Keratinocyte (primary cell): ENCODE measurements around the gene C1orf53. TPM values are rescaled to one million over a fixed set of nuclear protein-coding genes. Genes with fewer than 3 reads are reported as not detected.

Experiments
- DNase-seq: peaks from one replicate; pipeline ENCODE4 v3.0.0-alpha.2; 2011; ENCODE audit warnings: low read depth, missing footprints, low spot score
- FAIRE-seq: peaks from 2 replicates; lab custom pipeline; 2011; peaks lifted over from hg19 to GRCh38; lab: Jason Lieb, UNC
- H2AFZ ChIP-seq: 2 replicates; pipeline ENCODE4 v1.6.0; 2012; ENCODE audit warnings: low read length, control low read depth, inconsistent platforms; ENCODE audit not compliant: control insufficient read depth
- H3K27ac ChIP-seq: 2 replicates; pipeline ENCODE4 v1.5.1; 2011; ENCODE audit warnings: low read length; ENCODE audit not compliant: control insufficient read depth, insufficient read depth
- H3K27me3 ChIP-seq: 3 replicates; pipeline ENCODE4 v1.6.0; 2011; ENCODE audit warnings: low read length; ENCODE audit not compliant: control insufficient read depth, insufficient read depth; ENCODE audit errors: extremely low read depth
- H3K36me3 ChIP-seq, 2 experiments: 2 replicates in 1 of 2; 3 replicates in 1 of 2; pipeline ENCODE4 v1.5.1; 2011; ENCODE audit warnings: low read length in 2 of 2, mild to moderate bottlenecking in 1 of 2; ENCODE audit not compliant: control insufficient read depth in 2 of 2, insufficient read depth in 2 of 2; ENCODE audit errors: extremely low read depth in 1 of 2
- H3K4me1 ChIP-seq: 3 replicates; pipeline ENCODE4 v1.5.1; 2011; ENCODE audit warnings: low read length; ENCODE audit not compliant: control insufficient read depth, insufficient read depth; ENCODE audit errors: extremely low read depth
- H3K4me2 ChIP-seq: 3 replicates; pipeline ENCODE4 v1.6.0; 2011; ENCODE audit warnings: low read depth, low read length; ENCODE audit not compliant: control insufficient read depth, insufficient read depth; ENCODE audit errors: extremely low read depth
- H3K4me3 ChIP-seq, 3 experiments: fragments of 200-600 bp in 1 of 3; sonication (generic) in 1 of 3; 2 replicates in 2 of 3; 3 replicates in 1 of 3; pipeline ENCODE4 v1.5.1; 2011 to 2016; ENCODE audit warnings: low read length in 3 of 3, mild to moderate bottlenecking in 3 of 3, control low read depth in 2 of 3, inconsistent platforms in 1 of 3, low read depth in 1 of 3, mixed read lengths in 1 of 3, mixed run types in 1 of 3, moderate library complexity in 1 of 3; ENCODE audit not compliant: control insufficient read depth in 2 of 3, insufficient read depth in 2 of 3; ENCODE audit errors: extremely low read depth in 1 of 3
- H3K79me2 ChIP-seq: 2 replicates; pipeline ENCODE4 v1.6.0; 2012; ENCODE audit warnings: low read length; ENCODE audit not compliant: control insufficient read depth, insufficient read depth
- H3K9ac ChIP-seq: 3 replicates; pipeline ENCODE4 v1.6.0; 2011; ENCODE audit warnings: low read length; ENCODE audit not compliant: control insufficient read depth, insufficient read depth; ENCODE audit errors: extremely low read depth
- H3K9me1 ChIP-seq: 3 replicates; pipeline ENCODE4 v1.6.0; 2011; ENCODE audit warnings: low read length; ENCODE audit not compliant: control insufficient read depth, insufficient read depth; ENCODE audit errors: extremely low read depth
- H3K9me3 ChIP-seq: 2 replicates; pipeline ENCODE4 v1.5.1; 2012; ENCODE audit warnings: low read depth, low read length; ENCODE audit not compliant: control insufficient read depth
- H4K20me1 ChIP-seq: 3 replicates; pipeline ENCODE4 v1.6.0; 2011; ENCODE audit warnings: low read length; ENCODE audit not compliant: control insufficient read depth, insufficient read depth; ENCODE audit errors: extremely low read depth
- EZH2 ChIP-seq: IDR thresholded peaks from one replicate; pipeline ENCODE4 v1.6.1; 2012; ENCODE audit warnings: inconsistent platforms, mild to moderate bottlenecking, low read length, moderate library complexity
- dilution Hi-C: fragments of 300-500 bp; cut with MboI; formaldehyde crosslinking; loops from one replicate; pipeline ENCODE4 v1.7.0; 2020; ENCODE audit warnings: low sequenced_read_pairs; ENCODE audit not compliant: extremely low pct_ligation_motif_present
- polyA plus RNA-seq, 5 experiments: library from polyadenylated mRNA; depleted of rRNA in 3 of 5; stranded (reverse) in 3 of 5; stranded (forward) in 1 of 5; unstranded in 1 of 5; fragments of >200 nt; gene quantifications; 1 replicate in 1 of 5; 2 replicates in 3 of 5; 3 replicates in 1 of 5; pipeline versions ENCODE4 v1.2.1 to v1.2.3, GENCODE V29; 2011 to 2012; ENCODE audit warnings: missing spikeins in 2 of 5, low read depth in 1 of 5, low replicate concordance in 1 of 5
- TF ChIP-seq, protein P1 (sequence below), 3 experiments: IDR thresholded peaks in 1 of 3; conservative IDR thresholded peaks in 1 of 3; optimal IDR thresholded peaks in 1 of 3; 2 replicates in 2 of 3; 3 replicates in 1 of 3; pipeline versions ENCODE3 to v1.5.1; 2011; ENCODE audit warnings: low read length in 3 of 3, mild to moderate bottlenecking in 3 of 3, moderate library complexity in 2 of 3, control low read depth in 1 of 3, inconsistent platforms in 1 of 3; ENCODE audit not compliant: insufficient read depth in 2 of 3; ENCODE audit errors: extremely low read depth in 1 of 3

Gene C1orf53
- polyA plus RNA-seq, 1 donor (not counting 4 experiments of a cell fraction or from before 2014, with no cell fraction given): 6.2 TPM

DNA sequence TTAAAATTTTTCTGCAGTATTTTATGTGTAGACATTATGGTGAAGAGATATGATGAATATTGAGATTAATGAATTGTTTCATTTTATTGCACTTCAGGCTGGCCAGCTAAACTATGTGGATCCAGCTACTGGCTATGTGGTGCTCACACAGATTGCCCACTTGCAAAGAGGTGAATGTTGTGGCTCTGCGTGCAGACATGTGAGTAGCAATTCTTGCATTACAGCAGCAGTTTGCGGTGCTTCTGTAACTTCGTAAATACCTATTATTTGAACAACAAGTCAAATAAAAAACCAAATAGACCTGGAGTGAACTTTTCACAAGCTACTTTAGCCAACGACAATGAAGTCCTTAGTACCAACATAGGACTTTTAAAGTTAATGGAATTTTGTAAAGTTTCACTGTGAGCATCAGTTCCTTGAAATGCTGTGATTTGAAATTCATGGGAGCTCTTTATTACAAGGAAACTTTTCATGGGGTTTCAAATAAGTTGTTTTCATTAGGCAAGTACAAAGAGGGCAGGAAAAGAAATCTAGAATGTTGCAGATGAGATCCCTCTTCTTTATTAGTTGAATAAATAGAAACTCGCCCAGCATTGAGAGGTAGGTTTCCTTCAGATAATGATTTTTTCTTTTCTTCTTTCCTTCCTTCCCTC, 3.4 kb downstream of the C1orf53 start:
- Histone ChIP-seq H3K79me2 (no peaks in the 10 kb centered on the region), H3K36me3 (no peaks in the 10 kb centered on the region), H3K4me1 (peaks cover 6% of the 10 kb centered on the region), H4K20me1 (no peaks in the 10 kb centered on the region), H2AFZ (no peak overlapping the region), H3K4me2 (no peak overlapping the region), H3K9ac (no peak overlapping the region), H3K27ac (no peak overlapping the region), H3K4me3 (no peak overlapping the region), H3K9me3 (no peaks in the 10 kb centered on the region), H3K9me1 (no peaks in the 10 kb centered on the region), H3K27me3 (peaks cover 40% of the 10 kb centered on the region)
- TF ChIP-seq, protein P1, sequence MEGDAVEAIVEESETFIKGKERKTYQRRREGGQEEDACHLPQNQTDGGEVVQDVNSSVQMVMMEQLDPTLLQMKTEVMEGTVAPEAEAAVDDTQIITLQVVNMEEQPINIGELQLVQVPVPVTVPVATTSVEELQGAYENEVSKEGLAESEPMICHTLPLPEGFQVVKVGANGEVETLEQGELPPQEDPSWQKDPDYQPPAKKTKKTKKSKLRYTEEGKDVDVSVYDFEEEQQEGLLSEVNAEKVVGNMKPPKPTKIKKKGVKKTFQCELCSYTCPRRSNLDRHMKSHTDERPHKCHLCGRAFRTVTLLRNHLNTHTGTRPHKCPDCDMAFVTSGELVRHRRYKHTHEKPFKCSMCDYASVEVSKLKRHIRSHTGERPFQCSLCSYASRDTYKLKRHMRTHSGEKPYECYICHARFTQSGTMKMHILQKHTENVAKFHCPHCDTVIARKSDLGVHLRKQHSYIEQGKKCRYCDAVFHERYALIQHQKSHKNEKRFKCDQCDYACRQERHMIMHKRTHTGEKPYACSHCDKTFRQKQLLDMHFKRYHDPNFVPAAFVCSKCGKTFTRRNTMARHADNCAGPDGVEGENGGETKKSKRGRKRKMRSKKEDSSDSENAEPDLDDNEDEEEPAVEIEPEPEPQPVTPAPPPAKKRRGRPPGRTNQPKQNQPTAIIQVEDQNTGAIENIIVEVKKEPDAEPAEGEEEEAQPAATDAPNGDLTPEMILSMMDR (optimal IDR thresholded peaks at IDR 0.05 in 1 of 3, IDR thresholded peaks at IDR 0.05 in 1 of 3, conservative IDR thresholded peaks at IDR 0.05 in 1 of 3; ENCODE audit: extremely low read depth in 1 of 3, insufficient read depth in 2 of 3, low read length in 3 of 3): no peak
- peak; percentile 26 for TF ChIP-seq EZH2
- dilution Hi-C loops: no loop called here
- FAIRE-seq: no peak
- DNase-seq: no peak

DNA sequence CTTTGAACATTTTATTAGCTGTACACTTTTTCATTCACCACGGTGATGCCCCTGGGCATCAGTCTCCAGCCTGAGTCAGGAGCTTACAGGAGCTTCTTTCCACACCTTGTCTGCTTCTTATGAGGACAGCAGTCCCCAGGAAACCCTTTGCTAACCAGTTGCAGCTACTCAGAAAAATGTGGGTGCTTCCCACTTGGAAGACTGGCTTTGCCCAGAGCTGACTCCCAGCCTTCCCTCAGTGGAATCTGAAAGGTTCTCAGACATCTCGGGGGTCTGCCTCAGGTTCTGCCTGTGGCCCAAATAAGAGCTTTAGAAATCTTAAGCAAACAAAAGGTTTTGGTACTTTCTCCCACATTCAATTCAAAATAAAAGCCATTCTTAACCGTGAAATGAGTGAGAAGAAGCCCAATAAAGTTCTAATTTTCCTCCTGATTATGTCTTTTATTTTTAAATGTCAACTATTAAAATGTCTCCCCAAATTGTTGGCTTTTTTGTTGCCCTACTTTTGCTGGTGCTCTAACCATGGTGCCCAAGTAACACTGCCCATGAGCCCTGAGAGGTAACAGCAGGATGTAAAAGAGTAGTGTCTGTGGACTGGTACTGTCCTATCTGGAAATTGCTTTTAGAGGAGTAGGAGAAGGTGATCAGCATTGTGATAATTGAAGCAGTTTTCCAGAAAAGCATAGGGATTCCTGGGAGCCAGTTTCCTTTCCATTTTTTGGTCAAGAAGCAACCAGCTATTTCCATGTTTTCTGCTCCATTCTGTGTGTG, 5.6 kb downstream of the C1orf53 start:
- TF ChIP-seq, protein P1 (optimal IDR thresholded peaks at IDR 0.05 in 1 of 3, IDR thresholded peaks at IDR 0.05 in 1 of 3, conservative IDR thresholded peaks at IDR 0.05 in 1 of 3; ENCODE audit: extremely low read depth in 1 of 3, insufficient read depth in 2 of 3, low read length in 3 of 3): no peak
- TF ChIP-seq EZH2: no peak
- Histone ChIP-seq H3K27ac (no peak overlapping the region), H3K4me2 (no peak overlapping the region), H3K27me3 (peaks cover 62% of the 10 kb centered on the region), H3K9ac (no peak overlapping the region), H3K4me3 (no peak overlapping the region), H3K36me3 (no peaks in the 10 kb centered on the region), H3K9me1 (no peaks in the 10 kb centered on the region), H4K20me1 (no peaks in the 10 kb centered on the region), H3K4me1 (peaks cover 12% of the 10 kb centered on the region), H3K79me2 (no peaks in the 10 kb centered on the region), H2AFZ (no peak overlapping the region), H3K9me3 (no peaks in the 10 kb centered on the region)
- dilution Hi-C loops: no loop called here
- FAIRE-seq (no peak), DNase-seq (no peak)
